PC-3 (cell line): ENCODE data around the gene MZT2B. TPM values are rescaled to one million over a fixed set of nuclear protein-coding genes. Genes with fewer than 3 reads are reported as not detected.
"Not testable (repeated sequence)": the region's sequence is repeated elsewhere in the genome, so short reads cannot be mapped to it uniquely, and the experiment has no call there.

Source experiments
- ATAC-seq: fragments of 200-7000 bp; cut with Tn5 transposase; 2 replicates; pipeline ENCODE4 v1.9.1; 2020; ENCODE audit warnings: mild to moderate bottlenecking, moderate library complexity
- Bru-seq: library from RNA; stranded (reverse); fragments of 400-500 nt; gene quantifications from one replicate; lab custom pipeline; 2021; lab: Mats Ljungman, UMichigan
- BruChase-seq, 2 experiments: library from RNA; stranded (reverse); fragments of 400-500 nt; gene quantifications; one replicate each; lab custom pipeline; 2021; lab: Mats Ljungman, UMichigan
- BruUV-seq: library from RNA; stranded (reverse); fragments of 400-500 nt; replicated peaks from 2 replicates; lab custom pipeline; 2021; lab: Mats Ljungman, UMichigan
- CTCF ChIA-PET: fragments of 300-600 bp; sonication (Branson Sonifier 250); formaldehyde crosslinking; loops from one replicate; lab custom pipeline; 2022; ENCODE audit warnings: antibody characterized with exemption; lab: Charles Lee
- POLR2A ChIA-PET: fragments of 300-600 bp; sonication (Branson Sonifier 250); formaldehyde crosslinking; loops from one replicate; lab custom pipeline; 2022; ENCODE audit warnings: antibody characterized with exemption; ENCODE audit not compliant: unreplicated experiment; lab: Charles Lee
- DNase-seq: peaks from one replicate; pipeline ENCODE4 v3.0.0-alpha.2; 2015
- H2AFZ ChIP-seq: fragments of 300-600 bp; sonication (generic); 2 replicates; pipeline ENCODE4 v1.6.0; 2016; ENCODE audit warnings: antibody characterized with exemption, low read length
- H3F3A ChIP-seq: fragments of 300-600 bp; sonication (generic); one replicate; pipeline ENCODE4 v1.6.0; 2017; ENCODE audit warnings: antibody characterized with exemption, low read length, control low read depth, mild to moderate bottlenecking; ENCODE audit not compliant: unreplicated experiment
- H3K27ac ChIP-seq: fragments of 300-600 bp; sonication (generic); 2 replicates; pipeline ENCODE4 v1.5.1; 2016; ENCODE audit warnings: mild to moderate bottlenecking, low read length
- H3K27me3 ChIP-seq: fragments of 300-600 bp; sonication (generic); 2 replicates; pipeline ENCODE4 v1.6.1; 2016; ENCODE audit warnings: low read length, mixed read lengths
- H3K36me3 ChIP-seq: fragments of 300-600 bp; sonication (generic); 2 replicates; pipeline ENCODE4 v1.6.1; 2016; ENCODE audit warnings: low read depth, mixed run types, low read length, mixed read lengths
- H3K4me1 ChIP-seq: fragments of 300-600 bp; sonication (generic); 2 replicates; pipeline ENCODE4 v1.5.1; 2016; ENCODE audit warnings: low read length; ENCODE audit not compliant: insufficient read depth
- H3K4me2 ChIP-seq: fragments of 300-600 bp; sonication (generic); 2 replicates; pipeline ENCODE4 v1.6.0; 2016; ENCODE audit warnings: low read length
- H3K4me3 ChIP-seq: fragments of 300-600 bp; sonication (generic); 2 replicates; pipeline ENCODE4 v1.5.1; 2016; ENCODE audit warnings: mild to moderate bottlenecking, low read length, mixed read lengths
- H3K79me2 ChIP-seq: fragments of 300-600 bp; sonication (generic); 2 replicates; pipeline ENCODE4 v1.6.1; 2017; ENCODE audit warnings: low read length, mixed read lengths
- H3K9ac ChIP-seq: fragments of 300-600 bp; sonication (generic); 2 replicates; pipeline ENCODE4 v1.6.0; 2016; ENCODE audit warnings: mild to moderate bottlenecking, low read length
- H3K9me2 ChIP-seq: fragments of 300-600 bp; sonication (generic); replicated peaks from 2 replicates; pipeline ENCODE4 v1.6.1; 2016; ENCODE audit warnings: mixed run types, low read length, mixed read lengths
- H3K9me3 ChIP-seq: fragments of 300-600 bp; sonication (generic); 2 replicates; pipeline ENCODE4 v1.6.1; 2016; ENCODE audit warnings: low read length, mixed read lengths
- H4K20me1 ChIP-seq: fragments of 300-600 bp; sonication (generic); 2 replicates; pipeline ENCODE4 v1.6.1; 2016; ENCODE audit warnings: low read length, mixed read lengths
- EZH2 ChIP-seq: fragments of 300-600 bp; sonication (generic); IDR thresholded peaks from one replicate; pipeline ENCODE4 v1.6.1; 2017; ENCODE audit warnings: antibody characterized with exemption, mild to moderate bottlenecking, low read length; ENCODE audit not compliant: unreplicated experiment
- EZH2phosphoT487 ChIP-seq: fragments of 300-600 bp; sonication (generic); IDR thresholded peaks from 2 replicates; pipeline ENCODE4 v1.6.1; 2018; ENCODE audit warnings: mild to moderate bottlenecking, antibody characterized with exemption, low read length, borderline replicate concordance
- intact Hi-C: fragments of 100-400 bp; cut with micrococcal nuclease; formaldehyde crosslinking; loops from 2 replicates; pipeline ENCODE4 v1.9.0; 2023
- long read RNA-seq: library from polyadenylated mRNA; unstranded; transcript quantifications from one replicate; pipeline ENCODE4 v2.0.0, GENCODE V29; 2021; ENCODE audit not compliant: unreplicated experiment
- total RNA-seq: library from RNA; depleted of rRNA; stranded (reverse); fragments of >200 nt; gene quantifications from 2 replicates; pipeline ENCODE4 v1.2.3, GENCODE V29; 2014; rRNA removed
- TF ChIP-seq, protein P1 (sequence below): fragments of 300-600 bp; sonication (generic); conservative IDR thresholded peaks from 2 replicates; pipeline ENCODE4 v1.5.1; 2017; ENCODE audit warnings: antibody characterized with exemption, low read depth, mild to moderate bottlenecking, low read length

MZT2B gene, protein sequence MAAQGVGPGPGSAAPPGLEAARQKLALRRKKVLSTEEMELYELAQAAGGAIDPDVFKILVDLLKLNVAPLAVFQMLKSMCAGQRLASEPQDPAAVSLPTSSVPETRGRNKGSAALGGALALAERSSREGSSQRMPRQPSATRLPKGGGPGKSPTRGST
- total RNA-seq (502 and 600 TPM in 2 replicates), Bru-seq, nascent RNA (percentile 77 among the genes with signal in this experiment), BruChase-seq, experiment 1, labeled RNA remaining after a 6-hour chase (percentile 63 among the genes with signal in this experiment), BruChase-seq, experiment 2, labeled RNA remaining after a 2-hour chase (percentile 67 among the genes with signal in this experiment)
- long read RNA-seq, transcript MZT2B-206 (2 exons, 480 nt): minor isoform, 11 of 155 reads
- long read RNA-seq, transcript MZT2B-203 (3 exons, 455 nt): minor isoform, 12 of 155 reads
- long read RNA-seq, transcript MZT2B-201 (3 exons, 933 nt): major isoform, 101 of 155 reads
- long read RNA-seq, partial matches to known transcripts: 21 of 155 reads
- long read RNA-seq, other reads (novel, unspliced or antisense): 7 of 155 reads

DNA sequence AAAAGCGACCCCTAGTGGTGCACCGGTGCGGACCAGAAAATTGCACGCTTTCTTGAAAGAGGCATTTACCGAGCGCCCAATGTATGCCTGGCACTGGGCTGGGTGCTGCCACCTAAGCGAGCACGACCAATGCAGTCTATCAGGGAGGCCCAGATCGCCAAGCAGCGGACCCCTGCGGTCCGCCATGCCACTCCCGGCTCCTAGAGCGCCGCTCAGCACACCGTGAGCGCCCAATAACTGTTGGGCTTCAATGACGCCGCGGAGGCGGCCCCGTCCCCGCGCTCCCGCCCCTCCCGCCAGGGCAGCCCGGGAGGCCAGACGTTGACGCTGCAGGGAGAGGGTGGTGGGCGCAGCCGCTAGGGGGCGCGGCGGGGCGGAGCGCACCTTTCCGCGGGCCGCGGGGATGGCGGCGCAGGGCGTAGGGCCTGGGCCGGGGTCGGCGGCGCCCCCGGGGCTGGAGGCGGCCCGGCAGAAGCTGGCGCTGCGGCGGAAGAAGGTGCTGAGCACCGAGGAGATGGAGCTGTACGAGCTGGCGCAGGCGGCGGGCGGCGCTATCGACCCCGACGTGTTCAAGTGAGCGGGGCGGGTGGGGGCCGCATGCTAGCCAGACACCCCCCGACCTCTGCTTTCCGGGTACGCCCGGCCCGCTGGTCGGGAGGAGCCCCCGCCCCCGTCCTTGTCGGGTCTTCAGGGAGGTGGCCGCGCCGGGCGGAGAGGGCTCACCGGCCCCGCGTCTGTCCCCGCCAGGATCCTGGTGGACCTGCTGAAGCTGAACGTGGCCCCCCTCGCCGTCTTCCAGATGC, at the start of gene MZT2B:
MZT2B (plus strand) TSS at position 383 of the 803 bp plus-strand sequence; CDS start at position 404, 21 bp downstream.
- H3K27ac ChIP-seq: peak within 1 kb of the TSS; percentile 69
- peak; percentile 79 for ATAC-seq
- H3K4me3 ChIP-seq: peak within 1 kb of the TSS; percentile 95
- H3K9ac ChIP-seq: peak within 1 kb of the TSS; percentile 95
- not testable (repeated sequence) for H4K20me1 ChIP-seq, H3K9me2 ChIP-seq, BruUV-seq, H3F3A ChIP-seq, H3K9me3 ChIP-seq, H3K27me3 ChIP-seq, H3K36me3 ChIP-seq
- H2AFZ ChIP-seq: peak within 1 kb of the TSS; percentile 93
- peaks cover 70% of the 10 kb centered on the region for H3K79me2 ChIP-seq
- ChIA-PET POLR2A (interaction anchor here (0.5 to 0.7 kb wide), 3 partner anchors 59 to 910 kb away, joined by 3 to 6 read pairs (median 5); no protein-coding TSS in a partner anchor), CTCF (interaction anchor here (0.6 to 0.8 kb wide), 2 partner anchors 135 to 160 kb away, joined by 4 to 5 read pairs; a partner anchor contains a TSS)
- peak; percentile 89 for DNase-seq
- TF ChIP-seq, protein P1, sequence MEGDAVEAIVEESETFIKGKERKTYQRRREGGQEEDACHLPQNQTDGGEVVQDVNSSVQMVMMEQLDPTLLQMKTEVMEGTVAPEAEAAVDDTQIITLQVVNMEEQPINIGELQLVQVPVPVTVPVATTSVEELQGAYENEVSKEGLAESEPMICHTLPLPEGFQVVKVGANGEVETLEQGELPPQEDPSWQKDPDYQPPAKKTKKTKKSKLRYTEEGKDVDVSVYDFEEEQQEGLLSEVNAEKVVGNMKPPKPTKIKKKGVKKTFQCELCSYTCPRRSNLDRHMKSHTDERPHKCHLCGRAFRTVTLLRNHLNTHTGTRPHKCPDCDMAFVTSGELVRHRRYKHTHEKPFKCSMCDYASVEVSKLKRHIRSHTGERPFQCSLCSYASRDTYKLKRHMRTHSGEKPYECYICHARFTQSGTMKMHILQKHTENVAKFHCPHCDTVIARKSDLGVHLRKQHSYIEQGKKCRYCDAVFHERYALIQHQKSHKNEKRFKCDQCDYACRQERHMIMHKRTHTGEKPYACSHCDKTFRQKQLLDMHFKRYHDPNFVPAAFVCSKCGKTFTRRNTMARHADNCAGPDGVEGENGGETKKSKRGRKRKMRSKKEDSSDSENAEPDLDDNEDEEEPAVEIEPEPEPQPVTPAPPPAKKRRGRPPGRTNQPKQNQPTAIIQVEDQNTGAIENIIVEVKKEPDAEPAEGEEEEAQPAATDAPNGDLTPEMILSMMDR: peak; percentile 56
- intact Hi-C loops: loop anchor here (1.0 kb wide), 2 partner anchors 59 to 150 kb away; no protein-coding TSS in a partner anchor
- H3K4me2 ChIP-seq: peak within 1 kb of the TSS; percentile 93
- peaks cover 13% of the 10 kb centered on the region for H3K4me1 ChIP-seq

DNA sequence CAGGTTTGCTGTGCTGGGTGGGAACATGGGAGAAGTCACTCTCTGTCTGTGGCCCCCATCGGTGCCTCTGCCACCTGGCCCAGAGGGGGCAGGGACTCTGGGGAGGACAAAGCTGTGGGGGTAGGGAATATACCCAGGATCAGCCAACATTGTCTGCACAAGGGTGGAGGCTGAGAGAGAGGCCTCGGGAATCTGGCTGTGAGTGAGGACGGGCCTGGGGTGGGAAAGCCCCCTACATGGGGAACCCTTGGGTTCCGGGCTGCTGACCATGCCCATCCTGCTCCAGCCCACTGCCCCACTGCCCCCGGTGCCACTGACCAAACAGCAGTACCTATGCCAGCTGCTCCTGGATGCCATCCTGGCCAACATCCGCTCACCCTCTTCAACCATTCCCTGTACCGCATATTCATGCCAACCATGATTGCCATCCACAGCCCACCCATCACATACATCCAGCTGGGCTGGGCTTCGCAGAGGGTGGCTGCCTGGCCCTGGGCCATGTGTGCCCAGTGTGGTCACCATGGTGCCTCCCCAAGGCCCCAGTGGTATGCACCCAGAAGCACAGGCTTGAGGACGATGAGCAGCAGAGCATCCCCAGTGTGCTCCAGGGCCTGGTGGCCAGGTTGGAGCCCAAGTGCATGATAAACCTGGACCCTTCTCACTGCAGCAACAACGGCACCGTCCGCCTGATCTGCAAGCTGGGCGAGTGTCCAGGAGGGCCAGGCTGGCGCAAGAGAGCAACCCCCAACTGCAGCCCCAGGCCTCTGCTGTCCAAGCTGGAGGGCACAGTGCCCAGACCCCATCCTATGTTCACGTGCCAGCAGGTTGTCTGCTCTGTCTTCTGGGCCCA, 46.1 kb upstream of the MZT2B start:
- Histone ChIP-seq H3K4me1 (no peaks in the 10 kb centered on the region), H3K9me3 (no peaks in the 10 kb centered on the region), H3K27me3 (no peaks in the 10 kb centered on the region), H3K27ac (no peak overlapping the region), H3K9me2 (no peaks in the 10 kb centered on the region), H3K79me2 (no peaks in the 10 kb centered on the region), H3K4me2 (no peak overlapping the region), H3F3A (no peaks in the 10 kb centered on the region), H4K20me1 (no peaks in the 10 kb centered on the region), H3K36me3 (no peaks in the 10 kb centered on the region), H3K4me3 (no peak overlapping the region), H2AFZ (no peak overlapping the region), H3K9ac (no peak overlapping the region)
- TF ChIP-seq, protein P1: no peak
- no peak for TF ChIP-seq EZH2phosphoT487
- no peak for TF ChIP-seq EZH2
- intact Hi-C loops: no loop called here
- no TSS peak for BruUV-seq
- no peak for ATAC-seq
- no peak for DNase-seq
- CTCF ChIA-PET: no interaction called here
- POLR2A ChIA-PET: no interaction called here

DNA sequence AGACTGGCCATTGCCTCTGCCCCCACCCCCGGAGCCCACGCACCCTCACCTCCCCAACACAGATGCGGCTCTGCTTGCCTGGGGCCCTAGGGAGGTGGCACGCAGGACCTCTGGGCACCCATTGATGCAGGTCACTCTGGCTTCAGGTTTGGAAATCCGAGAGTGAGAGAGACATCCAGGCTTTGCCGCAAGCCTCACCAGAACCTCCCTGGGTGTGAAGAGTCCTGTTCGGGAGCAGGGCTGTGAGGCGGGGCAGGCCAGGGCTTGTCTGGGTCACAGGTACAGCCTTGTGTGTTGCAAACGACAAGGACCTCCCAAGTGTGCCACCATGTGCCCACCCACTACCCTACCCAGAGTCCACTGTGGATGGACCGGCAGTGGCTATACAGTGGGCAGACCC, 45.5 kb upstream of the MZT2B start:
- intact Hi-C loops, H3K27ac ChIP-seq, H3K9me2 ChIP-seq, H4K20me1 ChIP-seq, H3K4me1 ChIP-seq, CTCF ChIA-PET, H2AFZ ChIP-seq, H3F3A ChIP-seq, H3K4me3 ChIP-seq, BruUV-seq, H3K36me3 ChIP-seq, H3K27me3 ChIP-seq, POLR2A ChIA-PET, H3K79me2 ChIP-seq, H3K9ac ChIP-seq, DNase-seq, H3K4me2 ChIP-seq, H3K9me3 ChIP-seq, ATAC-seq: not testable (repeated sequence)

DNA sequence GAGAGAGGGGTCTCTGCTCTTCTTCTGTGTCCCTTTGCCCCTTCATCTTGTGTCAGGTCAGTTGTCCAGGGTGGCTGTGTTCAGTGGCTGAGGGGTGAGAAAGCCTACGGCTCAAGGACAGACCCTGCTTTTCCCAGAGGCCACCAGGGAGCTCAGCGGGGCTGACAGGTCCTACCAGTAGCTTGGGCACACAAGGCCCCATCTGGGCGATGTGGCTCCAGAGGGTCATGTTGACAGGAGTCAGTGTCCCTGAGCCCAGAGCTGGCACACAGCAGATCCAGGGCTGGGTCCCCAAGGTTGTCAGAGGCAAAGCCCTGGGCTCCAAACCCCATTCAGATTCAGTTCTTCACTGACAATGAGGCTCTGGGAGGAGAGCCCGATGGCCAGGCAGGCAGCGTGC, 44.9 kb upstream of the MZT2B start:
- H3K79me2 ChIP-seq, H3K9me3 ChIP-seq, H3K4me2 ChIP-seq, H3K9me2 ChIP-seq, H3K4me1 ChIP-seq, CTCF ChIA-PET, H3K27ac ChIP-seq, DNase-seq, H3F3A ChIP-seq, POLR2A ChIA-PET, H3K4me3 ChIP-seq, intact Hi-C loops, BruUV-seq, H3K9ac ChIP-seq, H2AFZ ChIP-seq, H4K20me1 ChIP-seq, ATAC-seq, H3K27me3 ChIP-seq, H3K36me3 ChIP-seq: not testable (repeated sequence)
